Uterus (tissue), 2 donors: ENCODE data around the gene ZYX.

Experiments used
- POLR2A ChIP-seq, 2 donors: fragments of 450-650 bp; IDR thresholded peaks; one replicate each; pipeline ENCODE4 v1.6.1; 2016; ENCODE audit warnings: antibody characterized with exemption in 2 of 2, mild to moderate bottlenecking in 1 of 2, moderate library complexity in 1 of 2
- TF ChIP-seq, protein P1 (sequence below), 4 experiments: fragments of 200-600 bp in 2 of 4; fragments of 450-650 bp in 2 of 4; sonication (generic) in 2 of 4; IDR thresholded peaks; one replicate each; pipeline ENCODE4 v1.5.1; 2016 to 2019; ENCODE audit warnings: antibody characterized with exemption in 4 of 4, mild to moderate bottlenecking in 2 of 4, moderate library complexity in 1 of 4

DNA sequence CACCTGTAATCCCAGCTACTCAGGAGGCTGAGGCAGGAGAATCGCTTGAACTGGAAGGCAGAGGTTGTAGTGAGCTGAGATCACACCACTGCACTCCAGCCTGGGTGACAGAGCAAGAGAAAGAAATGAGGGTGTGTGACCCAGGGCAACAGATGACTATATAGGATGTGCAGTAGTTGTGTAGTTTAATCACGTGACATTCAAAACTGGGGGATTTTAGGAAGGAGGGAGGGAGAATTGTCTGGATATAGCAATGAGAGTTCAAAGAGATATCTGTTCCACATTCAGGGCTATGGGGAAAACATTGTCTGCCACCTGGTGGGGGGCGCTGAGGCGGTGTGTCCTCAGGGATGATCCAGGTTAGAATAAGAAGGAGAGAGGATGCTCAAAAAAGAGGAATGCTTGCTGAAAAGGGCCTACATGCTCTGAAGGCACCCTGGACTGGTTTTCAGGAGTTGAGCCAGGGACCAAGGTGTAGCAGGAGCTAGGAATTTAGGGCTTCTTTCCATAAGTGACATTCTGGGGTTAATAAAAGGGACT, 7.8 kb upstream of the ZYX start:
- TF ChIP-seq, protein P1, sequence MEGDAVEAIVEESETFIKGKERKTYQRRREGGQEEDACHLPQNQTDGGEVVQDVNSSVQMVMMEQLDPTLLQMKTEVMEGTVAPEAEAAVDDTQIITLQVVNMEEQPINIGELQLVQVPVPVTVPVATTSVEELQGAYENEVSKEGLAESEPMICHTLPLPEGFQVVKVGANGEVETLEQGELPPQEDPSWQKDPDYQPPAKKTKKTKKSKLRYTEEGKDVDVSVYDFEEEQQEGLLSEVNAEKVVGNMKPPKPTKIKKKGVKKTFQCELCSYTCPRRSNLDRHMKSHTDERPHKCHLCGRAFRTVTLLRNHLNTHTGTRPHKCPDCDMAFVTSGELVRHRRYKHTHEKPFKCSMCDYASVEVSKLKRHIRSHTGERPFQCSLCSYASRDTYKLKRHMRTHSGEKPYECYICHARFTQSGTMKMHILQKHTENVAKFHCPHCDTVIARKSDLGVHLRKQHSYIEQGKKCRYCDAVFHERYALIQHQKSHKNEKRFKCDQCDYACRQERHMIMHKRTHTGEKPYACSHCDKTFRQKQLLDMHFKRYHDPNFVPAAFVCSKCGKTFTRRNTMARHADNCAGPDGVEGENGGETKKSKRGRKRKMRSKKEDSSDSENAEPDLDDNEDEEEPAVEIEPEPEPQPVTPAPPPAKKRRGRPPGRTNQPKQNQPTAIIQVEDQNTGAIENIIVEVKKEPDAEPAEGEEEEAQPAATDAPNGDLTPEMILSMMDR (IDR thresholded peaks at IDR 0.05) = no peak
- TF ChIP-seq POLR2A (IDR thresholded peaks at IDR 0.05) = no peak
